ENCODE results near the gene NRDC. TPM values are rescaled to one million over a fixed set of nuclear protein-coding genes. Genes with fewer than 3 reads are reported as not detected.
A peak's percentile ranks its signal among the peaks of the same experiment; 100 is the strongest.

NRDC gene
- total and polyA plus RNA-seq, 9 of the 15 experiments (the other 6 are each of a cell fraction or from before 2014, with no cell fraction given), result 102 to 371 (median 201) TPM

DNA sequence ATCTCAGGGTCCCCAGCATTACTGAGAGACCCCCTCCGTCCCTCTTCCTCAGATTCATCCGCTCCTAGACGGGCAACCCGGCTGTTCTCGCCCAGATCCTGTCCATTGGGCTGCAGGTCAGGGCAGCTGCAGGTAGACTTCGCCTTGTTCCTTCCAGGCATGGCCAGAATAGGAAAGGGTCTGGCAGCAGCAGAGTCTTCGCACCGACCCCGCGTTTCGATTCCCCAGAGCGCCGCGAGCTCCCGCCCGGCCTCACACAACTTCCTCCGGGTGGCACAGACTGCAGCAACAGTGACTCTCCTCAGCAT lies 265 bp downstream of the NRDC start (continued):
- 0 out of 2 replicates have a peak, but pooled peaks have one; percentile 57 for TF ChIP-seq ZBTB49 (CRISPR knock-in tag; IDR thresholded peaks at IDR 0.05; ENCODE audit: borderline replicate concordance)
- TF ChIP-seq KLF10 (CRISPR knock-in tag; IDR thresholded peaks at IDR 0.05), result no peak
- 0 out of 2 replicates have a peak, but pooled peaks have one; percentile 16 for TF ChIP-seq RHOXF2B (CRISPR knock-in tag; conservative IDR thresholded peaks at IDR 0.05)
- TF ChIP-seq TEAD2 (tag; IDR thresholded peaks at IDR 0.05), result no peak
- TF ChIP-seq, protein P1, sequence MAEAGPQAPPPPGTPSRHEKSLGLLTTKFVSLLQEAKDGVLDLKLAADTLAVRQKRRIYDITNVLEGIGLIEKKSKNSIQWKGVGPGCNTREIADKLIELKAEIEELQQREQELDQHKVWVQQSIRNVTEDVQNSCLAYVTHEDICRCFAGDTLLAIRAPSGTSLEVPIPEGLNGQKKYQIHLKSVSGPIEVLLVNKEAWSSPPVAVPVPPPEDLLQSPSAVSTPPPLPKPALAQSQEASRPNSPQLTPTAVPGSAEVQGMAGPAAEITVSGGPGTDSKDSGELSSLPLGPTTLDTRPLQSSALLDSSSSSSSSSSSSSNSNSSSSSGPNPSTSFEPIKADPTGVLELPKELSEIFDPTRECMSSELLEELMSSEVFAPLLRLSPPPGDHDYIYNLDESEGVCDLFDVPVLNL (CRISPR knock-in tag; IDR thresholded peaks at IDR 0.05; ENCODE audit: low read depth), result no peak
- TF ChIP-seq SAP30 (IDR thresholded peaks at IDR 0.05; ENCODE audit: borderline replicate concordance, insufficient read depth, low read depth, low read length, poor library complexity, severe bottlenecking), result peak; percentile 90
- TF ChIP-seq MAFG (tag; conservative IDR thresholded peaks at IDR 0.05), result no peak
- TF ChIP-seq HDAC3 (IDR thresholded peaks at IDR 0.05; ENCODE audit: borderline replicate concordance, partially characterized antibody), result no peak
- no peak for TF ChIP-seq SIN3A (IDR thresholded peaks at IDR 0.05; ENCODE audit: borderline replicate concordance in 2 of 2, control insufficient read depth in 1 of 2, low read depth in 2 of 2, low read length in 2 of 2)
- peak; percentile 78 for TF ChIP-seq RBM39 (optimal IDR thresholded peaks at IDR 0.05; ENCODE audit: low read depth, low read length)
- TF ChIP-seq ERF (CRISPR knock-in tag; IDR thresholded peaks at IDR 0.05), result no peak
- no peak for TF ChIP-seq GATAD2A (IDR thresholded peaks at IDR 0.05)
- no peak for TF ChIP-seq ZNF239 (CRISPR knock-in tag; IDR thresholded peaks at IDR 0.05)
- TF ChIP-seq HSF4 (CRISPR knock-in tag; IDR thresholded peaks at IDR 0.05; ENCODE audit: borderline replicate concordance), result no peak
- no peak for TF ChIP-seq POLR3A (IDR thresholded peaks at IDR 0.05; ENCODE audit: borderline replicate concordance, extremely low read depth, insufficient read depth, insufficient read length)
- TF ChIP-seq MTF1 (CRISPR knock-in tag; IDR thresholded peaks at IDR 0.05; ENCODE audit: borderline replicate concordance), result no peak
- TF ChIP-seq ZKSCAN8 (CRISPR knock-in tag; IDR thresholded peaks at IDR 0.05), result no peak
- no peak for TF ChIP-seq ZNF75A (CRISPR knock-in tag; IDR thresholded peaks at IDR 0.05)
- TF ChIP-seq PRDM10 (IDR thresholded peaks at IDR 0.05; ENCODE audit: partially characterized antibody), result no peak
- no peak for TF ChIP-seq BCOR (IDR thresholded peaks at IDR 0.05)
- peak; percentile 68; the same call in 1 of the 2 replicates for TF ChIP-seq PHB (CRISPR knock-in tag; IDR thresholded peaks at IDR 0.05)
